HEK293T (cell line): ENCODE data around the gene RPL4.

ENCODE experiments used
- BHLHE40 ChIP-seq: fragments of 450-650 bp; IDR thresholded peaks from 2 replicates; pipeline ENCODE4 v1.6.1; 2016; ENCODE audit warnings: mild to moderate bottlenecking, moderate library complexity, borderline replicate concordance
- CTBP1 ChIP-seq: fragments of 450-650 bp; IDR thresholded peaks from 2 replicates; pipeline ENCODE4 v1.6.1; 2016; ENCODE audit warnings: borderline replicate concordance
- FOXA1 ChIP-seq: fragments of 450-650 bp; IDR thresholded peaks from 2 replicates; pipeline ENCODE4 v1.6.1; 2016; ENCODE audit warnings: mild to moderate bottlenecking
- FOXK2 ChIP-seq: fragments of 450-650 bp; IDR thresholded peaks from 2 replicates; pipeline ENCODE4 v1.6.1; 2016; ENCODE audit warnings: mild to moderate bottlenecking
- FOXM1 ChIP-seq: fragments of 450-650 bp; IDR thresholded peaks from 2 replicates; pipeline ENCODE4 v1.6.1; 2017; ENCODE audit warnings: mild to moderate bottlenecking, borderline replicate concordance
- LEF1 ChIP-seq: fragments of 450-650 bp; IDR thresholded peaks from 2 replicates; pipeline ENCODE4 v1.6.1; 2017; ENCODE audit warnings: mild to moderate bottlenecking, borderline replicate concordance
- NFRKB ChIP-seq: fragments of 450-650 bp; IDR thresholded peaks from 2 replicates; pipeline ENCODE4 v1.6.1; 2016; ENCODE audit warnings: mild to moderate bottlenecking, moderate library complexity
- SP1 ChIP-seq: fragments of 450-650 bp; IDR thresholded peaks from 2 replicates; pipeline ENCODE4 v1.6.1; 2017
- SUZ12 ChIP-seq: fragments of 450-650 bp; IDR thresholded peaks from 2 replicates; pipeline ENCODE4 v1.6.1; 2016; ENCODE audit warnings: mild to moderate bottlenecking
- ZNF384 ChIP-seq: fragments of 450-650 bp; IDR thresholded peaks from 2 replicates; pipeline ENCODE4 v1.6.1; 2016

- TF ChIP-seq BHLHE40 (no peak), FOXA1 (no peak), LEF1 (no peak), SP1 (no peak), CTBP1 (no peak), NFRKB (no peak), SUZ12 (no peak), ZNF384 (no peak), FOXK2 (no peak), FOXM1 (no peak)
These were observed 7.6 kb downstream of the RPL4 start for GRCh38 chr15:66496951-66497501.
